Measurements from ENCODE around the gene KLHL26.

Gene KLHL26

GRCh38 chr19:18616023-18616422, 20.8 kb upstream of the KLHL26 start:
- no peak for DNase-seq

GRCh38 chr19:18617562-18617961, 19.3 kb upstream of the KLHL26 start:
- DNase-seq = no peak

GRCh38 chr19:18618236-18618635, 18.6 kb upstream of the KLHL26 start:
- no peak for DNase-seq

GRCh38 chr19:18620311-18620710, 16.5 kb upstream of the KLHL26 start:
- DNase-seq = no peak

- DNase-seq = no peak
Measured at GRCh38 chr19:18620902-18621301, 15.9 kb upstream of the KLHL26 start.

GRCh38 chr19:18626906-18627305, 9.9 kb upstream of the KLHL26 start:
- no peak for DNase-seq

GRCh38 chr19:18629166-18630088, 7.4 kb upstream of the KLHL26 start:
- DNase-seq = no peak

- DNase-seq = no peak
Measured at GRCh38 chr19:18633321-18633720, 3.5 kb upstream of the KLHL26 start.

GRCh38 chr19:18634612-18635297, 2.1 kb upstream of the KLHL26 start:
- DNase-seq = no peak

GRCh38 chr19:18635831-18636182, 1.0 kb upstream of the KLHL26 start:
- no peak for DNase-seq

- DNase-seq = peak; percentile 87 to 90
Measured at GRCh38 chr19:18636183-18636968, 452 bp upstream of the KLHL26 start.

- DNase-seq = no peak
Measured at GRCh38 chr19:18637673-18638630, 1.1 kb downstream of the KLHL26 start.

- no peak for DNase-seq
Measured at GRCh38 chr19:18639706-18640243, 2.9 kb downstream of the KLHL26 start.

- DNase-seq = no peak
Measured at GRCh38 chr19:18644196-18645034, 7.6 kb downstream of the KLHL26 start.

GRCh38 chr19:18645035-18645511, 8.2 kb downstream of the KLHL26 start:
- DNase-seq = no peak

- DNase-seq = no peak
Measured at GRCh38 chr19:18646535-18647370, 9.9 kb downstream of the KLHL26 start.

- DNase-seq = no peak
Measured at GRCh38 chr19:18647371-18647767, 10.5 kb downstream of the KLHL26 start.

- DNase-seq = no peak
Measured at GRCh38 chr19:18647807-18648206, 11.0 kb downstream of the KLHL26 start.

- no peak for DNase-seq
Measured at GRCh38 chr19:18648973-18649315, 12.1 kb downstream of the KLHL26 start.
